ENCODE data around the gene COL13A1. TPM values are rescaled to one million over a fixed set of nuclear protein-coding genes. Genes with fewer than 3 reads are reported as not detected.
A peak's percentile ranks its signal among the peaks of the same experiment; 100 is the strongest.

Gene COL13A1
- total RNA-seq, 3 donors from 2014 or later (not counting 1 experiment from before 2014, with no cell fraction given) = 5.2 to 22.0 (median 10.3) TPM

DNA sequence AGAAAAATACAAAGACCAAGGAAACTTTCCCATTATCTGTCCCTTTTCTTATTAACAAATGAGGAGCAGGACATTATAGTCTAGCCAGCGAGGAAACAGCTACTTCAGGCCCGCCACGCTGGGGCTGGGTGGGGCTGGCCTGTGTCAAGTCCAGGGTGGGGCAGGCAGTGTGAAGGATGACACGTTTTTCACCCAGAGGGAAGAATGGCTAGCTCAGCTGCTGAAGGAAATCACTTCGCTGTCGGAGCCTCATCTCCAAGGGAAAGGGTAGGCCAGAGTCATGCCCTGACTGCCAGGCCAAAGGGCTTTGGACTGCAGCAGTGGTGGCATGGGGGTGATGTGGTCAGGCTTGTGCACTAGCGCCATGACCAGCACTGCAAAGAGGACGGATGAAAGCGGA lies 24.4 kb downstream of the COL13A1 start:
- H3K27me3 Mint-ChIP-seq (ENCODE audit: low read depth in 2 of 2) = peaks cover 0 to 4% of the 10 kb centered on the region in 2 donors
- no peak overlapping the region for H3K4me3 Mint-ChIP-seq
- H3K4me1 Mint-ChIP-seq = peaks cover 74 to 86% of the 10 kb centered on the region in 2 donors
- H3K36me3 ChIP-seq (ENCODE audit: control insufficient read depth, insufficient read depth, low read length) = no peaks in the 10 kb centered on the region
- H3K27ac ChIP-seq (ENCODE audit: low read length) = no peak overlapping the region
- no peaks in the 10 kb centered on the region for H3K9me3 ChIP-seq (ENCODE audit: control insufficient read depth, insufficient read depth, low read length)
- H3K4me3 ChIP-seq (ENCODE audit: low read length) = no peak overlapping the region
- intact Hi-C loops (cut with micrococcal nuclease) = loop anchor here (2.0 kb wide), 1 partner anchor 17 kb away; no protein-coding TSS in a partner anchor
- H3K9me3 Mint-ChIP-seq = no peaks in the 10 kb centered on the region
- H3K27me3 ChIP-seq (ENCODE audit: control insufficient read depth, insufficient read depth, low read length) = no peaks in the 10 kb centered on the region
- TF ChIP-seq, protein P1, sequence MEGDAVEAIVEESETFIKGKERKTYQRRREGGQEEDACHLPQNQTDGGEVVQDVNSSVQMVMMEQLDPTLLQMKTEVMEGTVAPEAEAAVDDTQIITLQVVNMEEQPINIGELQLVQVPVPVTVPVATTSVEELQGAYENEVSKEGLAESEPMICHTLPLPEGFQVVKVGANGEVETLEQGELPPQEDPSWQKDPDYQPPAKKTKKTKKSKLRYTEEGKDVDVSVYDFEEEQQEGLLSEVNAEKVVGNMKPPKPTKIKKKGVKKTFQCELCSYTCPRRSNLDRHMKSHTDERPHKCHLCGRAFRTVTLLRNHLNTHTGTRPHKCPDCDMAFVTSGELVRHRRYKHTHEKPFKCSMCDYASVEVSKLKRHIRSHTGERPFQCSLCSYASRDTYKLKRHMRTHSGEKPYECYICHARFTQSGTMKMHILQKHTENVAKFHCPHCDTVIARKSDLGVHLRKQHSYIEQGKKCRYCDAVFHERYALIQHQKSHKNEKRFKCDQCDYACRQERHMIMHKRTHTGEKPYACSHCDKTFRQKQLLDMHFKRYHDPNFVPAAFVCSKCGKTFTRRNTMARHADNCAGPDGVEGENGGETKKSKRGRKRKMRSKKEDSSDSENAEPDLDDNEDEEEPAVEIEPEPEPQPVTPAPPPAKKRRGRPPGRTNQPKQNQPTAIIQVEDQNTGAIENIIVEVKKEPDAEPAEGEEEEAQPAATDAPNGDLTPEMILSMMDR (IDR thresholded peaks at IDR 0.05) = no peak
- no peaks in the 10 kb centered on the region for H3K36me3 Mint-ChIP-seq
- H3K27ac Mint-ChIP-seq = peak overlapping the region in 1 of 2 donors; percentile 65
- DNase-seq = no peak
- no peak for ATAC-seq
- 74% methylated on average over 9 of the region's 9 CpGs for WGBS (ENCODE audit: insufficient coverage)
- H3K4me1 ChIP-seq (ENCODE audit: control insufficient read depth, insufficient read depth, low read length) = peaks cover 62% of the 10 kb centered on the region

DNA sequence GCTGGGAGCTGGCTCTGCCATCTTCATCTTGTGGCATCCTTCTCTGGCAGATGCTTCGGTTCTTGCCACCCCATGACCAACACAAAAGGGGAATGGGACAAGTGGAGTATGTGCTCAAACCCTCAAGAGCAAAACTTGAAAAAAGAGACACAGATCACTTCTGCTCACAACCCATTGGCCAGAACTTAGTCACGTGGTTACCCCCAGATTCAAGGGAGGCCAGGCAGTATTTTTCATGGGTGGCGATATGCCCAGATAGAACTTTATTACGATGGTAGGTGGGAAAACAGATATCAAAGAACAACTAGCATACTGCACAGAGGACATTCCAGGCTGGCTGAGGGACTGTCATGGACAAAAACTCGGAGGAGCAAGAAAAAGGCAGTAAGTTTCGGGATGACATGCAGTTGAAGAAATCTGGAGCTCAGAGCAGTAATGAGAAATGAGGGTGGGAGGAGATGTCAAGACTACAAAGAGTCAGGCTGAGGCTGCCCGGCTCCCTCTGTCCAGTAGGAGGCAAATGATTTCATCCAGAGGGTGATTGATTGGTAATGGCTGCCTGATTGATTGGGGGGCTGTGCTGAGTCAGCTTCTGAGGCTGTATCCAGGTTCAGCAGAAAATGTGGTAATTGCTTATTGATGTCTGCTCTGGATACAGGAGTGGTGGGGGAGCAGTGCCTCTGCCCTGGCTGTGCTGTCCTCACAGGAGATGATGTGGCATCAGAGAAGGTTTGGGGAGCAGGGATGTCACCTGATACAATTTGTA lies 25.3 kb downstream of the COL13A1 start:
- intact Hi-C loops (cut with micrococcal nuclease) = loop anchor here (2.0 kb wide), 1 partner anchor 16 kb away; no protein-coding TSS in a partner anchor
- Histone ChIP-seq H3K4me3 (ENCODE audit: low read length) (no peak overlapping the region), H3K4me1 (ENCODE audit: control insufficient read depth, insufficient read depth, low read length) (peaks cover 60% of the 10 kb centered on the region), H3K27me3 (ENCODE audit: control insufficient read depth, insufficient read depth, low read length) (no peaks in the 10 kb centered on the region), H3K36me3 (ENCODE audit: control insufficient read depth, insufficient read depth, low read length) (no peaks in the 10 kb centered on the region), H3K9me3 (ENCODE audit: control insufficient read depth, insufficient read depth, low read length) (no peaks in the 10 kb centered on the region), H3K27ac (ENCODE audit: low read length) (no peak overlapping the region)
- DNase-seq = no peak
- Mint-ChIP-seq H3K4me3 (no peak overlapping the region), H3K27me3 (ENCODE audit: low read depth in 2 of 2) (peaks cover 0 to 4% of the 10 kb centered on the region in 2 donors), H3K27ac (no peak overlapping the region), H3K4me1 (peaks cover 72 to 86% of the 10 kb centered on the region in 2 donors), H3K36me3 (no peaks in the 10 kb centered on the region), H3K9me3 (no peaks in the 10 kb centered on the region)
- 82% methylated on average over 7 of the region's 7 CpGs for WGBS (ENCODE audit: insufficient coverage)
- no peak for ATAC-seq
- TF ChIP-seq, protein P1 (IDR thresholded peaks at IDR 0.05) = no peak

DNA sequence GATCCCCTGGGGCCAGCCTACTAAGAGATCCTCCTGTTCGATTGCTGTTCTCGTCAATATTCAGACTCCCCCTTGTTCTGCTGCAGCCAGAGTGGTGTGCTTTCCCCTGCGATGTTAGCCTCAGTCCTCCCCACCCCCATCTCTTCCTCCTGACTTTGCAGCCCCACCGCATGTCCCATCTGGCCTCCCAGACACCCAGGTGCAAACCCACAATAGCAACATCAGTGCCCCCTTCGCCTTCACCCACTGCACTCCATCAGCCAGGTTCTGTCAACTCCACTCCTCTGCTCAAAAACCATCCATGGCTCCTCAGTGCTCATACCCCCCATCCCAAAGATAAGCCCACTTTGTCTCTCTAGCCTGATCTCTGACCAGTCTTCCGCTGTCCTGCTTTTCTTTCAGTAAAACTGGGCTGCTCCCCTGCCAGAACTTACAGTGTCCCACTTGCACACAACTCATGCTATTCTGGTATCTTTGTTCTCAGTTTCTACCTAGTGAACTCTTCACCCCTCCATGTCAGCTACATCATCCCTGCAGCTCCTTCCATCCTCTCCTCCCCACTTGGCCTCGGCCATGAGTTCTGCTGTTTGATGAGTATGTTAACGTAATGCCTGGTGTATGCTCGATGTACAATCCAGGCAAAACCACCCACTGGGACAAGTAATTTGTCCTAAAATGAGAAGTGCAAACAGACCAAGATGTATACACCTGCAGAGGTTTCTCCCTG lies 26.6 kb downstream of the COL13A1 start:
- Mint-ChIP-seq H3K4me1 (peaks cover 68 to 82% of the 10 kb centered on the region in 2 donors), H3K4me3 (peak overlapping the region; percentile 41), H3K27me3 (ENCODE audit: low read depth in 2 of 2) (peaks cover 0 to 4% of the 10 kb centered on the region in 2 donors), H3K36me3 (no peaks in the 10 kb centered on the region), H3K27ac (peak overlapping the region in 1 of 2 donors; percentile 61), H3K9me3 (no peaks in the 10 kb centered on the region)
- intact Hi-C loops (cut with micrococcal nuclease) = no loop called here
- no peak for DNase-seq
- no peaks in the 10 kb centered on the region for H3K27me3 ChIP-seq (ENCODE audit: control insufficient read depth, insufficient read depth, low read length)
- no peak overlapping the region for H3K4me3 ChIP-seq (ENCODE audit: low read length)
- peak in 1 of 3 donors; percentile 59 for ATAC-seq
- peaks cover 47% of the 10 kb centered on the region for H3K4me1 ChIP-seq (ENCODE audit: control insufficient read depth, insufficient read depth, low read length)
- H3K9me3 ChIP-seq (ENCODE audit: control insufficient read depth, insufficient read depth, low read length) = no peaks in the 10 kb centered on the region
- H3K27ac ChIP-seq (ENCODE audit: low read length) = no peak overlapping the region
- no peaks in the 10 kb centered on the region for H3K36me3 ChIP-seq (ENCODE audit: control insufficient read depth, insufficient read depth, low read length)
- 45% methylated on average over 8 of the region's 9 CpGs for WGBS (ENCODE audit: insufficient coverage)
- TF ChIP-seq, protein P1 (IDR thresholded peaks at IDR 0.05) = no peak

Data from natural killer cell (primary cell).